ENCODE measurements around the gene GPR142.

GPR142 gene

DNA sequence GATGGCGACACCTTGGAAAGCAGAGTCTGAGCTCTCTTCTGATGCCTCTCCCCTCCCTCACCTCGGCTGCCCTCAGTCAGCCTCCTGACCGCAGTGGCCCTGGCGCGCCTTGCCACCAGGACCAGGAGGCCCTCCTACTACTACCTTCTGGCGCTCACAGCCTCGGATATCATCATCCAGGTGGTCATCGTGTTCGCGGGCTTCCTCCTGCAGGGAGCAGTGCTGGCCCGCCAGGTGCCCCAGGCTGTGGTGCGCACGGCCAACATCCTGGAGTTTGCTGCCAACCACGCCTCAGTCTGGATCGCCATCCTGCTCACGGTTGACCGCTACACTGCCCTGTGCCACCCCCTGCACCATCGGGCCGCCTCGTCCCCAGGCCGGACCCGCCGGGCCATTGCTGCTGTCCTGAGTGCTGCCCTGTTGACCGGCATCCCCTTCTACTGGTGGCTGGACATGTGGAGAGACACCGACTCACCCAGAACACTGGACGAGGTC, 4.4 kb downstream of the GPR142 start:
- no peak for DNase-seq

DNA sequence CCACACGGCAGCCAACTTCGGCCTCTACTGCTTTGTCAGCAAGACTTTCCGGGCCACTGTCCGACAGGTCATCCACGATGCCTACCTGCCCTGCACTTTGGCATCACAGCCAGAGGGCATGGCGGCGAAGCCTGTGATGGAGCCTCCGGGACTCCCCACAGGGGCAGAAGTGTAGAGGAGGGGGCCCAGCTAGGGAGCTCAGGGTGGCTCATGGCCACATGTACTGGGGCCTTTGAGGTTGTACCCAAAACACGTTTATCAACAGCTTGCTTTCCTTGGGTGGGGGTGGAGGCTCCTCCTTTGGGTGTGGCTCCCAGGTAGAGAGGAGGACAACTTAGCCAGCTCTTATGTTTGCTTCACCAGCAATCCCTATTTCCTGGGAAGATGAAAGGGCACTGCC, 5.1 kb downstream of the GPR142 start:
- DNase-seq, result no peak

DNA sequence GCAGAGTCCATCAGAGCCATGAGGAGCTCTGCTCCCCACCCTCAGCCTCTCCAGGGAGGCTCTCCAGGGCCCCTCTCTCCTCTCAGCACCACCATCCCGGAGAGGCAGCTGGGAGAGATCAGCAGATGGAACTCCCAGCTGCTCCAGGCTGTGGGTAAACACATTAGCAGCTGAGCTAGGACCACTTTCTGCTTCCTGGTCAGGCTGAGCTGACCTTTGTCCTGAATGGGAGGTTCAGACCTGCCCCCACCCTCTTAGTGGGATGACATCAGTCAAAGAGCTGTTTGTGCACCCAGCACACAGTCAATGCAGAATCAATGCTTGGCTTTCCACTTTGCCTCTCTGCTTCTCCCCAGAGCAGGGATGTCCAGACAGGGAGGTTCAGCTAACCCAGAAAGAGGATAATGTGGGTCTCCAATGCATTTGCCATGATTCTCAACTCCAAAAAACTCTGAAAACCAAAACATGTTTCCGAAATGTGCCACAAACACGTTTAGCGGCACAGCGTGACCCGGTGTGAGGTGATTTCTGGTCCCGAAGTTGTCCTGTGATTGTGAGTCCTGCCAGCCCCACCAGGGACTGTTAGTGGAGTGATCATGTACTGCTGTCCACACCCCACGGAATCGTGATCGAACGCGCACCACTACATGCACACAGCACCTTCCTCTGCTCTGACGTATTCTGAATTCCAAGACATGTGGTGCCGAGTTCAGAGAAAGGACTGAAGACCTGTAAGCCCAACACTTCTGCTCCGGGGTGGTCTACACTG, 6.7 kb downstream of the GPR142 start:
- DNase-seq, result no peak

DNA sequence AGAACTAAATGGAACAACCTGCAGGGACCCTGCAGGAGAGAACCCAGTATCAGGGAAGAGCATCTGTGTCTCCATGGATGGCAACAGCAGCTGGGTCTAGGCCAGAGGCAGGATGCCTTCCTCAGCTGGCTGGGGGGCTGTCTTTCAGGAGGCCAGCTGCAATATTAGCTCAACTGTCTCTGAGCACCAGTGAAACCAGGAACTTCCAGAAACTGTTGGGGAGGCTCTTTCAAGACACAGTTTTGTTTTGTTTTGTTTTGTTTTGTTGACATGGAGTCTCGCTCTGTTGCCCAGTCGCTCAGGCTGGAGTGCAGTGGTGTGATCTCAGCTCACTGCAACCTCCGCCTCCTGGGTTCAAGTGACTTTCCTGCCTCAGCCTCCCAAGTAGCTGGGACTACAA, 7.6 kb downstream of the GPR142 start:
- DNase-seq, result no peak

DNA sequence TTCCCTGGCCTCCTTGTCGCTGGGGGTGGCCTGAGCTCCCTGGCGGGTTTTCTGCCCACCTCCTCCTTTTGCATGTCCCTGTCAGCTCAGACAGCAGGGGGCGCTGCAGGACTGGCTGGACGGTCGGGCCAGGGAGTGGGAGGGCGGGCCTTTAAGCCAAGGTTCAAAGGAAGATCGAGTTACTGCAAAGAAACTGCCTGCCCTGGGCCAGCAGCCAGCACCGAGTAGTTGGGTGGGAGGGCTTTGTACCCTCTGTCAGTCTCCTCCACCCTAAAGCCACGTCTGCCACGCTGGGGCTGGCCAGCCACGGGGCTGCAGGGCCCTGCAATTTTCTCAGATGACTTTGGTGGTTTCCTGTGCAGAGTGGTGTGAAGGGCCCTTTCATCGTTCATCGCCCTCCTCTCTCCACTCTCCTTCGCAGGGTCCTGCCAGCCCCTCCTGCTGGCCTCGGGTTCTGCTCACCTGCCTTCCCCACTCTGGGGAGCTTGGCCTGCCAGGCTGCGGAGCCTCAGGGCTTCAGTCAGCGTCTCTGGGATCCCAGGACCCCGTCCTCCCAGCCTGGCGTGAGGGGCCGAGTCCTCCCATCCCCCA, 12.3 kb downstream of the GPR142 start:
- DNase-seq, result no peak

DNA sequence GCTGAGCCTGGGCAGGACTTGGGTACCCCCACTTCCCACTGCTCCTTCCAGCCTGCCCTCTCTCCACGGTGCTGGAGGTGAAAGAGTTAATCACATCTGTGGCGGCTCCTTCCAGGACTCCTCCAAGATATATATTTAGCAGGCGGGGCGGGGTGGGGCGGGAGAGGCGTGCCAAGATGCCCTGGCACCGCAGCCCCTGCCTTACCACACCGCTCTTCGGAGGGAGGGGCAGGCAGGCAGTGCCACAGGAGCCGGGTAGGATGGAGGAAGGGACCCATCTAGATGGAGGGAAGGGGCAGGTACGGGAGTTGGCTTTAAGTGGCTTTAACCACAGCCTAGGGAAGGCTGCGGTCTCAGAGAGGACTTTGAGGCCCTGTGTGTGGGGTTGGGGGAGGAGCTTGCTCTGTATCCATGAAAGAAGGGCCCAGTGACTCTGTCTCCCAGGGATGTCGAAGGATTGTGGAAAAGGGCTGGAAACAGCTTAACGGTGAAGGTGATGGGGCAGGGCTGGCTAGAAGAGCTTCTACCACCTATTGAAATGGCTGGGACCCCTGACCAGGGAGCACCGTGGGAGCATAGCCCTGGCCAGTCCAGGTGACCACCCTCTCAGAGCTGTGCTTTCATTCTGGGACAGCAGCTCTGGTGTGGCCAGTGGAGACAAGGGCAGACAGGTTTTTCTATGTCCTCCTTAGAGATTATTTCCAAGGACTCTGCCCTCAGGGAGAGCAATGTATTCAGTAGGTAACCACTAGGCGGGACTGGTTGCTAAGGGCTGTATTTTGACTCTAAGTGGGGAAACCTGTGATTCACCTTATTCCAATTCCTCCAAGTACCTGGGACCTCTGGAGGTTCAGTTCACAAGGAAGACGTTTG, 13.0 kb downstream of the GPR142 start:
- DNase-seq, result no peak

DNA sequence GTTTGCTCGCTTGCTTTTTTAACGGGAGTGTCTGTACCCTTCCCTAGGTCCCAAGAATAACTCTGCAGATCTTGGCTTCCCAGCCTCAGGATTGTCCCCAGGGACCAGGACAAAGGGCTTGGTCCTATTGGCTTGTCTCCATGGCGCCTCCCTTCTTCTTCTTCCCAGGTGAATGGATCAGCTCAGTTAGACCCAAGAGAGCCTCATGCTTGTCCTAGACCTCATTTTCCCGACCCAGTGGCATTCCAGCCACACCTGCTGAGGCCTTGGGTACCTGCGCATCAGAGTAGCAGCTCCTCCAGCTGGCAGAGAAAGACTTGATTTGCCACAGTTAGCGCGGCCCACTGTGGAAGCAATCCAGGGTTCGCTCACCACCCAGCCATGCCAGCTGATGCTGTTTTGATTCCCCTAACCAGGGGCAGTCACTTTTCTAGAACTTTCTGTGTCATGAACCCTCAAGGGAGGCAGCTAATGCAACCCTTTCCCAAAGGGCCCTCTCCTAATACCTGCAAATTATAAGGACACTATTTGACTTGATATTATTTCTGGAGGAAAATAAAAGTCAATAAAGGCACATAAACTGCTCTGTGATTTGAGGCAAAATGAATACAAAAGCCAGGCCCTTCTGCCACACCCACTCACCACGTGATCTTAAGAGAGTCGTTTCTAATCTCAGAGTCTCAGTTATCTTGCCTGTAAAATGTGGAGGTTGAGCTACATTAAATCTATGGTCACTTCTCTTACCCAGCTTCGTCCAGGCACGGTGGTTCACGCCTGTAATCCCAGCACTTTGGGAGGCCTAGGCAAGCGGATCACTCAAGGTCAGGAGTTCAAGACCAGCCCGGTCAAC, 13.9 kb downstream of the GPR142 start:
- DNase-seq, result no peak

DNA sequence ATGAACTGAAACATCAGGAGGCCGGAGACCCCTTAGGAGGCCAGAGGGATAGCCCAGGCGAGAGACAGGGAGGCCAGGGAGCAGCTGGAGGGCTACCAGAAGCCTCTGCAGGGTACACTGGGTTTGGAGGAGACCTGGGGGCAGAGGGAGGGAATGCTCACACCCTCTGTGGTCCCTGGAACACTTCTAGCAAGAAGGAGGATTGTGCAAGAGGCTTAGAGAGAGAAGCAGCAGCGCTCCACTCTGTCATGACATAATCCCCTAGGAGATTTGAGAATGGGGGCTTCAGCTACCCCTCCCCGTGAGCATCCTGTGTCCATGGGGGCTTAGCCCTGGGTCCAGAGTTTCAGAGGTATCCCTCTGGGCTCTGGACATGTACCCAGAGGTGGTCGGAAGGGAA, 15.8 kb downstream of the GPR142 start:
- no peak for DNase-seq

DNA sequence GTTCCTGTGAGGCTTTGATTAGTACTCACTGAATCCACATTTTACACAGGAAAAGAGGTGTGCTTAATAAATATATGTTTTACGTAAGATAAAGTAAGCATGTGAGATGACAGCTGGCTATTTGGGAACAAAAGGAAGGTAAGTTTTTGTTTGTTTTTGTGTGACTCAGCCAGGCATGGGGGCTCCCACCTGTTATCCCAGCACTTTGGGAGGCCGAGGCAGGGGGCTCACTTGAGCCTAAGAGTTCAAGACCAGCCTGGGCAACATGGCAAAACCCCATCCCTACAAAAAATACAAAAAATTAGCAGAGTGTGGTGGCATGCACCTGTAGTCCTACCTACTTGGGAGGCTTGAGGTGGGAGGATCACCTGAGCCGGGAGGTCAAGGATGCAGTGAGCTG, 17.9 kb downstream of the GPR142 start:
- no peak for DNase-seq

DNA sequence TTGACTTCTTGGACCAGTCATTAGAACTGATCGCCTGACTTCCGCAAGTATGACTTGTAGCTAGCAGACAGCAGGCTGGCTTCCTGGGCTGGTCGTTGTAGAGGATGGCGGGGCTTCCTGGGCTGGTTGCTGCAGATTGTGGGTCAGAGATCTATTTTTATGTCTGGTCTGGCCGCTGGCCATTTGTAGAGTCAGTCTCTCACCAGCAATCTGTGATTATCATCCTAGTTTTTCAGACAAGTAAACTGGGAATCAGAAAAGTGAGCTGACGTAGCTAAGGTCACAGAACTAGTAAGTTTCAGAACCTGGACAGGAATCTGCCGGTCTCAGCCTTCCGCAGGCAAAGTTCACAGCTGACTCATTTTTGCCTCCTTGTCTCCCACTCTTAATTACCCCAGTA, 19.1 kb downstream of the GPR142 start:
- DNase-seq, result no peak

DNA sequence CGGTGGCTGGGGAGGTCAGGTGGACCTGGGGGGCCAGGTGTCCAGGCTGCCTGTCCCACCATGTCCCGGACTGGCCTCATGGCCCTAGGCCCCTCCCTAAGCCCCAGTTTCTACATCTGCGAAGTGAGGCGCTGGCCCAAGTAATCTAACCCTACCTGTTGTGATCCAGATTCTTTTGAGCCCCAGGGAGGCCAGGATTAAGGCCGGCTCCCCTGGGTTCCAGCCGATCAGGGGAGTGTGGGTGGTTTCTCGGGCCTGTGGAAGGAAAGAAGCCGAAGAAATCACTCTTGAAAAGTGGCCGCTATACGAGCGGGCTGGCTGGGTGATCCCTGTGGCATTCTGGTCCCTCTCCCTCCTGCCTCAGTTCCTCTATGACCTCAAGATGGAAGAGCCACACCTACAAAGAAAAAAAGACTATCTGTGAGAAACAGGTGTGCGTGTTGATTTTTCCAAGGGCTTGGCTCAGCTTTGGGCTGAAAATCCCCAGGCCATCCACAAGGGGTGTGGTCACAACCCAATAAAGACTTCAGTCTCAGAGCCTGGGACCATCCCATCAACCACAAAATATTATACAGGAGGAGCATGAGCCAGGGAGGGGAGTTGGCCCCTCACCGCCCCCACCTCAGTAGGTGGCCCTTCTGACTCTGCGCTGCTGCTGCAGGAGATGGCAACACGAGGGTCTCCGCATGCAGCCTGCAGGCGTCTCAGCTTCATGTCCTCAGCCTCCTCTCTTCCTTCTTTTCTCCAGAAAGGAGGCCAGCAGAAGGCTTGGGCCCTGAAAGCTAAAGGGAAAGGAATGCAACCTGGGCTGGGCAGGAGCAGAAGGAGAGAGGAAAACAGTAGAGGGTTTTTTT, 20.3 kb downstream of the GPR142 start:
- no peak for DNase-seq

DNA sequence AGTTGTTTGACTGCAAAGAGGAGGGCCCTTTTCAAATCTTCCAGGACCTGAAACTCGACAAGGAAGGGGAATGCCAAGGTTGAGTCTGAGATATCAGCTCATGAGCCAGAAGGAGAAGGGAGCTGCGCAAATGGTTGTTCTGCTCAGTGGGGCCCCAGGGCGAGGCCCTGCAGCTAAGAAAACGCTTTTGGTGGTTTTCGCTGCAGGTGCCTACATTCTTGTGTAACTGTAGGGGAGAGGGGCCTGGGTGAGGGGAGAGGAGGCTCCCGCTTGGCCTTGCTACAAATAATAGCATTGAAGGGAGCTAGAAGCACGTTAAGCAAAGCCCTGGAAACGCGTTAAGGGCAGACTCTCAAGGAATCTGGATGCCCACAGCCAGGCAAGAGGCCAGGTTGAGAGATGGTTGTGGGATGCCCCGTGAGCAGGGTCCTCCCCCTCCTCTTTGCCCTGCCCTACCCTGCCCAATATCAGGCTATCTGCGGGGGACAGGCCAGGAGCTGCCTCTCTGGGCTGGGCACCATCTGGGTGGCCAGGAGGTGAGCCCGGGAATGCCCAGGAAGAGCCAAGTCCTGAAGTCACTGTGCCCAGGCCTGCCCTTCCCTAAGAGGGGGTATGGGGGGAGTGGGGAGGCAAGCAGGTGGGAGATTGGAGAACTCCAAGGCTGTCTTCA, 21.9 kb downstream of the GPR142 start:
- no peak for DNase-seq

DNA sequence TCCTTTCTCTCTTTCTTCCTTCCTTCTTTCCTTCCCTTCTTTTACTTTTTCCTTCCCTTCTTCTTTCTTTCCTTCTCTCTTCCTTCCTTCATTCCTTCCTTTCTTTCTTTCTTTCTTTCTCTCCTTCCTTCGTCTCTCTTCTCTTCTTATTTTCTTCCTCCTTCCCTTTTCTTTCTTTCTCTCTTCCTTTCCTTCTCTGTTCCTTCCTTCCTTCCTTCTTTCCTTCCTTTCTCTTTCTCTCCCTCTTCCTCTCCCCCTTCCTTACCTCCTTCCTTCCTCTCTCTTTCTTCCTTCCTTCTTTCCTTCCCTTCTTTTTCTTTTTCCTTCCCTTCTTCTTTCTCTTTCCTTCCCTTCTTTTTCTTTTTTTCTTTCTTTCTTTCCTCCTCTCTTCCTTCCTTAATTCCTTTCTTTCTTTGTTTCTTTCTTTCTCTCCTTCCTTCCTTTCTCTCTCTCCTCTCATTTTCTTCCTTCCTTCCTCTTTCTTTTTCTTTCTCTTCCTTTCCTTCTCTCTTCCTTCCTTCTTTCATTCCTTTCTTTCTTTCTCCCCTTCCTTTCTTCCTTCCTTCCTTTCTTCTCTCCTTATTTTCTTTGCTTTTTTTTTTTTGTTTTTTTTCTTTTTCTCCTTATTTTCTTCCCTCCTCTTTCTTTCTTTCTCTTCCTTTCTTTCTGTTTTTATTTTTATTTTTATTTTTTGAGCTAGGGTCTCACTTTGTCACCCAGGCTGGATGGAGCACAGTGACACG, 22.8 kb downstream of the GPR142 start:
- no peak for DNase-seq

DNA sequence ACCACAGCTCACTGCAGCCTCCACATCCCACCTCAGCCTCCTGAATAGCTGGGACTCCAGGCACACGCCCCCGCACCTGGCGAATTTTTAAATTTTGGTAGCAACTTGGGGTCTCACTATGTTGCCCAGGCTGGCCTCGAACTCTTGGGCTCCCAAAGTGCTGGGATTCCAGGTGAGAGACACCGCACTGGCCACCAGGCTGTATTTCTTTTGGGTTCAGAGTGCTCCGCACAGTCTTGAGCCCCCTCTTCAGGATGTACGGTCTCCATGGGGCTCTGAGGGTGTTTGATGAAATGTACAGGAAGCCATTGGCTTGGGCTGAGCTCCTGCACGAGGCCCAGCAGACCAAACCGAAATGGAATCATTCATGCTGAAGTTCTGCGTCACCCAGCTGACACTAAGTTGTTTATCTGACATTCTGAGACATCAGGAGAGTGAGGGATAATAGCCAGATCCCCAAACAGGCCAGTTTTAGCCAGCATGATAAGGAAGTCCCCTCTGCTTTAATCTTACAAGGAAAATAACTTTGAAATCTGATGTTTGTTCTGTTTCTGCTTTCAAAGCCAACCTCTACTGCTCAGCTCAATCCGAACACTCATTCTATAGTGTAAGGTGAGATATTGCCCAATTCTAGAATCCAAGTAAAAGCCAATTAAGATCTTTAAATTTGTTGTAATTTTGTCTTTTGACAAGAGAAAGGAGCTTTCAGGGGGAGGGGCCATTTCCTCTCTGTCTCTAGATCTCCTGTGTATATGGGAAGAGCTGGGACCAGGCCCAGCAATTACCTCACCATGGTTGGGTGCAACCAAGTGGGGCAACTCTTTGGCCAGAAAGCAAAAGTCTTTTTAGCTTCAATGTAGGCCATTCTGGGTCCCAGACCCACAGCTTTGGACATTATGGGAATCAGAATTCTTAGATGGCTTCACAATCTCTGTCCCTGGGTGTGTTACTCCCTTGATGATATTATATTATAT, 23.7 kb downstream of the GPR142 start:
- DNase-seq, result no peak

DNA sequence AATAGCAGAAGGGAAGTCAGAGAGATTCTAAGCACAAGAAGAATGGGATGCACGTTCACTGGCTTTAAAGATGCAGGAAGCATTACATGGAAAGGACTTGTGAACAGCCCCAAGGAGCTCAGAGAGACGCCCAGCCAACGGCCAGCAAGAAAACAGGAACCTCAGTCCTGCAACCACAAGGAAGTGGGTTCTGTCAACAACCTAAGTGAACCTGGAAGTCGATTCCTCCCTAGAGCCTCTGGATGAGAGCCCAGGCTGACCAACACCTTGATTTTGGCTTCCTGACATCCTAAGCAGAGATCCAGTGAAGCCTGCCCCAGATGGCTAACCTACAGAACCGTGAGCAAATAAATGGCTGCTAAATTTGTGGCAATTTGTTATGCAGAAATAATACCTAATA, 24.5 kb downstream of the GPR142 start:
- no peak for DNase-seq

DNA sequence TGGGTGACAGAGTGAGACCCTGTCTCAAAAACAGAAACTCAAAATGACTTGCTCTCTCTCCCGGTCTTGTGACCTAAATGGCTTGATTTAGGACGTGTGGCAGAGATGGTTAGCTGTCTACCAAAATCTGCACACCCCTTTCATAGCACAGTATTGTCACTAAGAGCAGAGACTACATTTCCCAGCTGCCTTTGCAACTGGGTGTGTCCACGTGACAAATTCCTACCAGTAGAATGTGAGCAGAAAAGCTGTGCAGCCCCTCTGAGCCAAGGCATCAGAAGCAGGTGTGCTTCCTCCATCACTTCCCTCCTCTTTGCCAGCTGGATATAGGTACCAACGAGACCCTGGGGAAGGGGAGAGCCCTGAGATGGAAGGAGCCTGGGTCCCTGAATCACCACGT, 25.5 kb downstream of the GPR142 start:
- DNase-seq, result no peak

DNA sequence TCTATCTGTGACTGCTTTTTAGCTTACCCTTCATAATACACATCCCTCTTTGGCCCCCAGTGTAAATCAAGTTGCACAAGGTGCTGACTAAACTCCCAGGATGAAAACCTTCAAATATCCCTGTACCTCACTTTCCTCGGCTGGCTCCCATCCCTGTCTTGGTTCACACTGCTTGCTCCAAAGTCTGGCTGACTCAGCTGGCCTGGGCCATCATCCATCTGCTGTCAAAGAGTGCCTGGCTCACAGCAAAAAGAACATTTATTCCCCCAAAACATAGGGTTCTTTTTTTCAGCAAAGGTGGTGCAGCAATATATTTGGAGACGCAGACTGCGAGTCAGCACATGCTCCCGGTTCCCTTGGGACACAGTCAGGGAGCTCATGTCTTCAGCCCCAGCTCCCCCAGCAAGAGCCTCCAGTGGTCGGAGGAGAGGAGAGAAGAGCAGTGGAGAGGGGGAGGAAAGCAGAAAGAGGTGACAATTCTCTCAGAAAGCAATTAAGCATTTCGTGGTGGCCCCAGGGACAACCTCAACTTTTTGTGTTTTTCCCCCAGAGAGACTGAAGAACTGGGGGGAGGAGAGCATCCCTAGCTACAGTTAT, 26.1 kb downstream of the GPR142 start:
- no peak for DNase-seq

DNA sequence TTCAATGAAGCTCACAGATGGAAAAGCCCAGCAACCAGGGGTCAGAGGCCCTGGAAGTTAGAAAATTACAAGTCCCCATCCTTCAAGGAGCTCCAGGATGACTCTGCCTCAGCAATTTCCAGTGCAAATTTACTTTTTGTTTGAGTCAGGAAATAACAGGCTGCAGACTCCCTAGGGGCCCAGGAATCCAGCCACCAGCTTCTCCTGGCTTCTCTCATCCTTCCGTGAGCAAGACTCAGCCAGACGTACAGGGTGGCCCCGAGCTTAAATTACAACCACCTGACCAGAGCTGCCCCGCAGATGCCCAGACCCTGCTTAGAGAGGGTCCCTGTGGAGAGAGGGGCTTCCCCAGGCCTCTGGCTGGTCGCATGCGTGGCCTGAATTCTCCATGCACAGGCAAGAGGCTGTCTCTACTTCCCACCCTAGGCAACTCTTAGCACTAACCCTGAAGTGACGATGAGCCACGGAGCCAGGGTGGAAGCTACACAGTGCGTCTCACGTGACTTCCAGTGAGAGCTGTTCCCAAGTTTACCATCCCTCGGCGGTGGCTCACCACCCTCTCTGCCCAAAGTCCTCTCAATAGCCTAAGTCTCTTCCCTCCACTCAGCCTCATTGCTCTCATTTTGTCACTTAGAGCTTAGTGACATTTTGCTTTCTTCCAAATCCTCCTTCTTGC, 27.1 kb downstream of the GPR142 start:
- no peak for DNase-seq
